ENCODE data around the gene SPARC.

DNA sequence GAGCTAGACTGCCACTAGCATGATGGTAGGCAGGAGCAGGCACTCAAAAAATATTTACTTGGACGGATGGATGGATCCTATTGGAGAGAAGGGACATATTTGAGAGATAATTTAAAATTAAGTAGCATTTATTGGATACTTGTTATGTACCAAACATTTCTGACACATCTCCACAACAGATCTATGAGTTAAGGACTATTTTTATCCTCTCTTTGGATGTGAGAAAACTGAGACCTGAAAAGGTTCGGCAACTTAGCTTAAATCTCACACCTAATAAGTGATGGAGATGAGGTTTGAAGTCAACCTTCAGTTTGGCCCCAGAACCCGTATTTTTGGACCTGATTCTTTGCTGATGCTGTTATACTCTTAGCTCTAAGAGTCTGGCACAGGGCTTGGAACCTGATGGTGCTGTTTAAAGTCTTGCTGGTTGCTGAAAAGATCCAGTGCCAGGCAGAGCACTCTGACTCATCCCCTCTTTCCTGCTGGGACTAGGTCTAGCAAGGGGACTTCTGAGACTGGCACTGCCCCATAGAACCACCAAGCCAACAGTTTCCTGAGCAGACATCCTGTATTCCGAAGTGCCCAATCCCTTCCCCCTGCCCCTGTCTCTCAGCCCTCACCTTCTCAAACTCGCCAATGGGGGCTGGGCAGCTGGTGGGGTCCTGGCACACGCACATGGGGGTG lies 15.6 kb downstream of the SPARC start:
- TF ChIP-seq EZH2 (IDR thresholded peaks at IDR 0.05) (no peak), FOXP2 (optimal IDR thresholded peaks at IDR 0.05; ENCODE audit: control extremely low read depth, extremely low read length, insufficient read depth) (no peak), POLR2AphosphoS5 (IDR thresholded peaks at IDR 0.05; ENCODE audit: borderline replicate concordance, low read depth, low read length) (no peak)

Measured in SK-N-MC (cell line).